Stomach (tissue), 4 donors: ENCODE results near the gene EMC9.

Source experiments
- CTCF ChIP-seq, 7 experiments: fragments of 450-650 bp in 4 of 7; fragments of 200-600 bp in 3 of 7; sonication (generic) in 3 of 7; IDR thresholded peaks; one replicate each; pipeline ENCODE4 v1.5.1; 2016 to 2019; ENCODE audit warnings: antibody characterized with exemption in 7 of 7, control low read depth in 2 of 7, mild to moderate bottlenecking in 1 of 7
- POLR2A ChIP-seq, 4 donors: fragments of 450-650 bp; IDR thresholded peaks; one replicate each; pipeline ENCODE4 v1.6.1; 2016; ENCODE audit warnings: antibody characterized with exemption in 4 of 4, control low read depth in 2 of 4, mild to moderate bottlenecking in 1 of 4, moderate library complexity in 1 of 4
- POLR2AphosphoS5 ChIP-seq, 3 donors: sonication (generic); formaldehyde crosslinking; IDR thresholded peaks; one replicate each; pipeline ENCODE4 v1.6.1; 2016; ENCODE audit warnings: antibody characterized with exemption in 3 of 3

GRCh38 chr14:24139272-24139934 lies 2.0 kb downstream of the EMC9 start:
- no peak for TF ChIP-seq CTCF (IDR thresholded peaks at IDR 0.05)
- no peak for TF ChIP-seq POLR2A (IDR thresholded peaks at IDR 0.05)
- TF ChIP-seq POLR2AphosphoS5 (IDR thresholded peaks at IDR 0.05), result no peak
